GM19324 (cell line): ENCODE data around the gene MBNL3.
A peak's percentile ranks its signal among the peaks of the same experiment; 100 is the strongest.

Experiments used
- ATAC-seq: cut with Tn5 transposase; IDR thresholded peaks from one replicate; pipeline ENCODE4 v1.9.1; 2021; ENCODE audit warnings: mild to moderate bottlenecking, moderate library complexity; ENCODE audit not compliant: unreplicated experiment, low FRiP score

Gene MBNL3

DNA sequence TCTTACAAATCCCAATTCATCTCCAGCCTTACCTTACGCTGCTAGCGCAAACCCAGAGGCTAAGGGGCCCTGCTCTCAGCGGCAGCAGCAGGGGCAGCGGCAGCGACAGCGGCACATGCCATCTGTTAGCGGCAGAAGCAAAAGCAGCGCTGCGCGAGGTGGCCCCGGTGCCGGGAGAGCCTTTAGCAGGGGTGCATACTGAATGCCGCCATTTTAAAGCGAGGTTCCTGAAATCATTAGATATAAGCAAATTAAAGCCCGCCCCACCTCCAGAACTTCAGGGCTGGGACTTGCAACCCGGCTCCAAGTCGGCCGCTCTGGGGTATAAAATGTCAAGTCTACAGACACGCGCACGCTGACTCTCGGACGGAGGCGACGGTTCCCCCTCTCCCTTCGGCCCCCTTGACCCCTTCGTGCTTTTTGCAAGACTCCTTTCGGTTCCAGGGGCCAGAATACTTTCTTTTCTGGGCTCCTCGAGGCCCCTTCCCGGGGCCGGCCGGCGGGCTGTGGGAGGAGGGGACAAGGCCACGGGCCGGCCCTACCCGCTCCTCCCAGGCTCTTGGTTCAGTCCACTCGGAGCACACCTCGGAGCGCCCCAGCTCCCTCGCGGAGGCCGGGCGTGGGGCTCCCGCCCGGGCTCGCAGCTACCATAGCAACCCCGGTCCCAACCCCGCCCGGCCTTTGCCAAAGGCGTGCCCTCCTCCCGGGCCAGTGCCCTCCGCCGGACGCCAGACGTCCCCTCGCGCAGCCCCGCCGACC lies at the start of gene MBNL3:
Gene MBNL3 (minus strand): TSS at position 220 of the 759 bp plus-strand sequence. CDS start 49,427 bp downstream, outside the sequence.
- ATAC-seq = peak; percentile 77

GRCh38 chrX:132533409-132533808 lies 44.6 kb upstream of the MBNL3 start:
- ATAC-seq = no peak

GRCh38 chrX:132532913-132533312 lies 44.1 kb upstream of the MBNL3 start:
- ATAC-seq = no peak

GRCh38 chrX:132532097-132532496 lies 43.3 kb upstream of the MBNL3 start:
- ATAC-seq = no peak

- no peak for ATAC-seq
Measured at GRCh38 chrX:132520792-132521191, 32.0 kb upstream of the MBNL3 start.

GRCh38 chrX:132520213-132520612 lies 31.4 kb upstream of the MBNL3 start:
- ATAC-seq = no peak

DNA sequence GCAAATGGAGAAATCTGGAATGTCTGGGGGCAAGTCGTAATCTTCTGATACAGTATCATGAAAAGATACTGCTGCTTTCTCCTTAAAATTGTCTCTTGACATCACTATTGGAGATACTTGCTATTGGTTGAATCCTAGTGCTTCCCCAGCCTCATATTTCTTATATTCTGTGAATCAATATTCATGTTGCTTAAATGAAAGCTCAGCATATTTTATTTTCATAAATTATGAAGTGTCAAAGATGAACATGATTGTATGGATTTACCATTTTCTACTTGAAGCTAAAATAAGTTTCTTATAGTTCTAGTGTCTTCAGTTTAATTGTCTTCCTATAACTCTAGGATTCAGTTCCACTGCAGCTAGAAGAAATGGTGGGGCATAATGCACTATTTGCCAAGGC lies 29.6 kb upstream of the MBNL3 start:
- ATAC-seq = no peak

DNA sequence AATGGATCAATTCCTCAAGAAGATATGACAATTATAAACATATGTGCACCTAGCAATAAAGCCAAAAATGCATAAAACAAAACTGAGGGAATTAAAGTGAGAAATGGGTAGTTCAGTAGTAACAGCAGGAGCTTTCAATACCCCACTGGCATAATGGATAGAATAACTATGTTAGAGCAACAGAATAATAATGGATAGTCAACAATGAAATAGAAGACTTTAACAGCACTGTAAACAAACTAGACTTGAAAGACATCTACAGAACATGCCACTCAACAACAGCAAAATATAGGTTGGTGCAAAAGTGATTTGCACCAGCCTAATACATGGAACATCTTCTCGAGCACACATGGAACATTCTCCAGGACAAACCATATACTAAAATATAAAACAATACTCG lies 20.0 kb upstream of the MBNL3 start:
- no peak for ATAC-seq

- no peak for ATAC-seq
Measured at GRCh38 chrX:132505116-132505515, 16.3 kb upstream of the MBNL3 start.

- no peak for ATAC-seq
Measured at GRCh38 chrX:132504417-132504816, 15.6 kb upstream of the MBNL3 start.

DNA sequence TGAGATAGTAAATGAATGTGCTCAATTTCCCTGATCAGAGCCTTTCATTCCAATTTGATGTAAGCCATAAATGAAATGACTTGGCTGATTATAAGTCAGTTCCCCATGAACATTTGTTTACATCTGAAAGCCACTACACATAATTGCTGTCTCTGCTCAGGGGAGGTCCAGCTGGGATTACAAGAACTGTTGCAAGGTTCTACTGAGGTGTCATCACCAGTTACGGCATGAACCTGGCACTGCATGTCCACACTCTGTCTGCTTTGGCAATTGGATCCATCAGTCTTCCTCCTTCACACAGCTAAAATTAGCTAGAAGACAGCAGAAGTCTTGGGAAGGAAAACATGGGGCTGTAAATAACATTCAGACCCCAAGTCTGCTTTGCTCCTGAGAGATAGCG lies 12.8 kb upstream of the MBNL3 start:
- no peak for ATAC-seq

GRCh38 chrX:132497432-132497831 lies 8.6 kb upstream of the MBNL3 start:
- ATAC-seq = no peak

DNA sequence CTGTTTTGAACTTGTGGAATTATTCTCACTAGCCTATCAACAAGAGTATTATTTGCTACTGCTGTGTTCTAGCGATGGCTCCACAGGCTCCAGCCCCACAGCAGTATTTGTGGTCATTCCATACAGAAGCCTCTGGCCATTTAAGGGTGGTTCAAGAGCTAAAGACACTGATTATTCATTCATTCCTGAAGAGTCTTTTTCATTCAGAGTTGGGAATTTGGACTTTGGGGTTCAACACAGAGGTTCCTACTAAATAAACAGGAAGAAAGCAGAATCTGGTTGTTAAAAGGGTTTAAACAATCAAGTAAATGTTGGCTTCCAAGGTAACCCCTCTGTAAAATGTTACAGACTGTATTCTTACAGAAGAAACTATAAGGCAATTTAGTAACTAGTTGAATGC lies 4.3 kb upstream of the MBNL3 start:
- no peak for ATAC-seq

DNA sequence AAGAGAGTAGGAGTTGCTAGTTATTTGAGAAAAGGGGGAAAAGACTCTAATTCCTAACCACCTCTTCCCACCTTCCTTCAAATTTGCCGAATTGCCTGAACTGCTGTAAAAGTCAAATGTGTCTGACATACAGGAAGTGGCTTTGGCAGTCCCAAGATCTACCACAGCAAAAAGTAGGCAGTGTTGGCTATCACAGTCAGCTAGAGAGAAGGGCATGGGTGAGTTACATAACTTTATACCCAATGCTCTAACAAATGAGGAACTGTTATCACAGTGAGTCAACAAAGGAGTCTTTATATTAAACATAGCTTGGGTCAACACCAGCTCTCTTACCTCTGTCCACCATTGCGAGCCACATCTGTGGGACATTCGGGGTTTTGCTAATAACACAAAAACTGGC lies 2.4 kb upstream of the MBNL3 start:
- no peak for ATAC-seq

GRCh38 chrX:132489578-132490419 lies 961 bp upstream of the MBNL3 start:
- peak; percentile 38 for ATAC-seq

- ATAC-seq = no peak
Measured at GRCh38 chrX:132488180-132488705, 595 bp downstream of the MBNL3 start.

DNA sequence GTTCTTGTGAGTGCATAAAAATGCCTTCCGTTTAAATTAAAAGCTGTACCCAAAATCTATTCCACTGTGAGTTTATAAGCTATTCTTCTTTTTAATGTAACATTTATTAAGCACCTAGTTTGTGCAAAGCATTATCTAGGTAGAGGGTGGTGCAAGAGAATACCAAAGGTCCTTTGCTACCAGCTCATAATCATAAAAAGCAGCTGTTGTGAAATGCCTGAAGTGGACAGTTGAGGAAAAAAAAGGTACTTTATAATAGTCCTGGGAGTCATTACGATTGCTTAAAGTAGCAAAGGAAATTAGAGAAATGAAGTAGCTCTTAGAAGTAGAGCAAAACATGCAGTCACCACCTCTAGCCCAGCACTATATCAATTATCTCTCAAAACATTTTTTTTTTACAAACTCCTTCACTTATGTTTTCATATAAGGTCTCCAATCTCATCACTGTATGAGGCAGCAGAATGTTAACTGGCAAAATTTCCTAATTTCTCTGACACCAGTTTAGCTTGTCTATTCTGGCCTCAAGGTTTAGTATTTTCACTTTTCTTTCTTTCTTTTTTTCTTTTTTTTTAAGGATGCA lies 2.1 kb downstream of the MBNL3 start:
- no peak for ATAC-seq

DNA sequence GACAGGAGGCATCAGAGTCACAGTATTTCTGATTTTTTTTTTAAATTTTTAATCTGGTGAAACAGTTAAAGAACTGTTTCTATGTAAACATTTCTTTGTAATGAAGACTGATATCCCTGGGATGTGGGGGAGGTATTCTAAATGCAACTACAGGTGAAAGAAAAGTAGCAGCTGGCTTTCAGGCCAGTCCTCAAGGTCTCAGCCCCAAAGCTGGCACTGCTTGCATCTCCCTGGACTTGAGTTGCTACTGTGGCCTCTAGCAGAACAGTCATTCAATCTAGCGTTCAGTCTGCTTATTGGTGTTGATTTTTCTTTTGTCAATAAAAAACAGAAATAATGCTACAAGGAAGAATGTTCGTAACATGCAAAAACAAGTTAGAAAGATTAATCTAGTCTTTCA lies 4.9 kb downstream of the MBNL3 start:
- ATAC-seq = no peak

GRCh38 chrX:132483488-132483887 lies 5.3 kb downstream of the MBNL3 start:
- ATAC-seq = no peak

- ATAC-seq = no peak
Measured at GRCh38 chrX:132482632-132483031, 6.2 kb downstream of the MBNL3 start.

GRCh38 chrX:132481449-132481848 lies 7.4 kb downstream of the MBNL3 start:
- ATAC-seq = no peak
